Activated naive CD8-positive, alpha-beta T cell (primary cell): Measurements from ENCODE around the gene POLL.

Source experiments
- H3K27ac Mint-ChIP-seq: one replicate; pipeline ENCODE4 v1.8.0; 2021; ENCODE audit warnings: mixed read lengths
- H3K27me3 Mint-ChIP-seq: one replicate; pipeline ENCODE4 v1.8.0; 2021; ENCODE audit warnings: mixed read lengths
- H3K36me3 Mint-ChIP-seq: one replicate; pipeline ENCODE4 v1.8.0; 2021; ENCODE audit warnings: mixed read lengths
- H3K4me1 Mint-ChIP-seq: one replicate; pipeline ENCODE4 v1.8.0; 2021; ENCODE audit warnings: low read depth, mixed read lengths
- H3K4me3 Mint-ChIP-seq: one replicate; pipeline ENCODE4 v1.8.0; 2021; ENCODE audit warnings: mild to moderate bottlenecking, mixed read lengths
- H3K9me3 Mint-ChIP-seq: one replicate; pipeline ENCODE4 v1.8.0; 2021; ENCODE audit warnings: low read depth, mixed read lengths

Gene POLL

GRCh38 chr10:101588879-101589278 lies 822 bp upstream of the POLL start:
- no peaks in the 10 kb centered on the region for H3K27me3 Mint-ChIP-seq
- peaks cover 17% of the 10 kb centered on the region for H3K4me1 Mint-ChIP-seq
- no peaks in the 10 kb centered on the region for H3K9me3 Mint-ChIP-seq
- peak overlapping the region; percentile 92 for H3K4me3 Mint-ChIP-seq
- peaks cover 2% of the 10 kb centered on the region for H3K36me3 Mint-ChIP-seq
- no peak overlapping the region for H3K27ac Mint-ChIP-seq

- H3K36me3 Mint-ChIP-seq = peaks cover 2% of the 10 kb centered on the region
- peaks cover 19% of the 10 kb centered on the region for H3K4me1 Mint-ChIP-seq
- no peaks in the 10 kb centered on the region for H3K27me3 Mint-ChIP-seq
- H3K27ac Mint-ChIP-seq = no peak overlapping the region
- H3K9me3 Mint-ChIP-seq = no peaks in the 10 kb centered on the region
- H3K4me3 Mint-ChIP-seq = peak overlapping the region; percentile 59
Measured at GRCh38 chr10:101585841-101586240, 2.2 kb downstream of the POLL start.

- Mint-ChIP-seq H3K27me3 (no peaks in the 10 kb centered on the region), H3K4me1 (peaks cover 2% of the 10 kb centered on the region), H3K4me3 (no peak overlapping the region), H3K27ac (no peak overlapping the region), H3K9me3 (no peaks in the 10 kb centered on the region), H3K36me3 (peaks cover 2% of the 10 kb centered on the region)
Measured at GRCh38 chr10:101580486-101581399, 7.3 kb downstream of the POLL start.

- Mint-ChIP-seq H3K27ac (no peak overlapping the region), H3K36me3 (peaks cover 2% of the 10 kb centered on the region), H3K4me1 (peaks cover 2% of the 10 kb centered on the region), H3K27me3 (no peaks in the 10 kb centered on the region), H3K4me3 (no peak overlapping the region), H3K9me3 (no peaks in the 10 kb centered on the region)
Measured at GRCh38 chr10:101579516-101579870, 8.6 kb downstream of the POLL start.

- peaks cover 2% of the 10 kb centered on the region for H3K4me1 Mint-ChIP-seq
- H3K9me3 Mint-ChIP-seq = no peaks in the 10 kb centered on the region
- no peaks in the 10 kb centered on the region for H3K27me3 Mint-ChIP-seq
- H3K4me3 Mint-ChIP-seq = no peak overlapping the region
- H3K36me3 Mint-ChIP-seq = peaks cover 1% of the 10 kb centered on the region
- H3K27ac Mint-ChIP-seq = peak overlapping the region; percentile 2
Measured at GRCh38 chr10:101578803-101579515, 9.1 kb downstream of the POLL start.

GRCh38 chr10:101578192-101578591 lies 9.9 kb downstream of the POLL start:
- H3K27me3 Mint-ChIP-seq = no peaks in the 10 kb centered on the region
- no peaks in the 10 kb centered on the region for H3K4me1 Mint-ChIP-seq
- H3K4me3 Mint-ChIP-seq = no peak overlapping the region
- no peaks in the 10 kb centered on the region for H3K36me3 Mint-ChIP-seq
- peak overlapping the region; percentile 34 for H3K27ac Mint-ChIP-seq
- H3K9me3 Mint-ChIP-seq = no peaks in the 10 kb centered on the region

- H3K9me3 Mint-ChIP-seq = no peaks in the 10 kb centered on the region
- no peak overlapping the region for H3K27ac Mint-ChIP-seq
- no peaks in the 10 kb centered on the region for H3K27me3 Mint-ChIP-seq
- no peak overlapping the region for H3K4me3 Mint-ChIP-seq
- no peaks in the 10 kb centered on the region for H3K36me3 Mint-ChIP-seq
- no peaks in the 10 kb centered on the region for H3K4me1 Mint-ChIP-seq
Measured at GRCh38 chr10:101577121-101577871, 10.8 kb downstream of the POLL start.

GRCh38 chr10:101576211-101576863 lies 11.7 kb downstream of the POLL start:
- Mint-ChIP-seq H3K4me1 (no peaks in the 10 kb centered on the region), H3K36me3 (no peaks in the 10 kb centered on the region), H3K4me3 (no peak overlapping the region), H3K9me3 (no peaks in the 10 kb centered on the region), H3K27me3 (no peaks in the 10 kb centered on the region), H3K27ac (no peak overlapping the region)

GRCh38 chr10:101575580-101576210 lies 12.4 kb downstream of the POLL start:
- Mint-ChIP-seq H3K27me3 (no peaks in the 10 kb centered on the region), H3K36me3 (no peaks in the 10 kb centered on the region), H3K27ac (no peak overlapping the region), H3K4me3 (no peak overlapping the region), H3K4me1 (no peaks in the 10 kb centered on the region), H3K9me3 (no peaks in the 10 kb centered on the region)

- H3K36me3 Mint-ChIP-seq = no peaks in the 10 kb centered on the region
- H3K4me1 Mint-ChIP-seq = no peaks in the 10 kb centered on the region
- H3K4me3 Mint-ChIP-seq = no peak overlapping the region
- H3K27me3 Mint-ChIP-seq = no peaks in the 10 kb centered on the region
- no peaks in the 10 kb centered on the region for H3K9me3 Mint-ChIP-seq
- no peak overlapping the region for H3K27ac Mint-ChIP-seq
Measured at GRCh38 chr10:101575091-101575490, 13.0 kb downstream of the POLL start.

GRCh38 chr10:101573885-101574753 lies 13.9 kb downstream of the POLL start:
- no peak overlapping the region for H3K4me3 Mint-ChIP-seq
- peaks cover 5% of the 10 kb centered on the region for H3K4me1 Mint-ChIP-seq
- H3K27me3 Mint-ChIP-seq = peaks cover 2% of the 10 kb centered on the region
- no peaks in the 10 kb centered on the region for H3K36me3 Mint-ChIP-seq
- H3K9me3 Mint-ChIP-seq = no peaks in the 10 kb centered on the region
- H3K27ac Mint-ChIP-seq = no peak overlapping the region

- H3K4me1 Mint-ChIP-seq = peaks cover 8% of the 10 kb centered on the region
- peaks cover 9% of the 10 kb centered on the region for H3K27me3 Mint-ChIP-seq
- no peak overlapping the region for H3K4me3 Mint-ChIP-seq
- H3K36me3 Mint-ChIP-seq = no peaks in the 10 kb centered on the region
- no peaks in the 10 kb centered on the region for H3K9me3 Mint-ChIP-seq
- no peak overlapping the region for H3K27ac Mint-ChIP-seq
Measured at GRCh38 chr10:101572785-101573184, 15.3 kb downstream of the POLL start.

- Mint-ChIP-seq H3K4me3 (no peak overlapping the region), H3K36me3 (no peaks in the 10 kb centered on the region), H3K4me1 (peaks cover 10% of the 10 kb centered on the region), H3K9me3 (no peaks in the 10 kb centered on the region), H3K27me3 (peaks cover 15% of the 10 kb centered on the region), H3K27ac (no peak overlapping the region)
Measured at GRCh38 chr10:101572126-101572525, 15.9 kb downstream of the POLL start.
